Kidney epithelial cell (primary cell): Measurements from ENCODE around the gene SAMD1. TPM values are rescaled to one million over a fixed set of nuclear protein-coding genes. Genes with fewer than 3 reads are reported as not detected.

Source experiments
- DNase-seq: peaks from one replicate; pipeline ENCODE4 v3.0.0-alpha.2; 2010; ENCODE audit warnings: low read depth
- H3K27me3 ChIP-seq: 2 replicates; pipeline ENCODE4 v1.6.0; 2011; ENCODE audit warnings: low read length; ENCODE audit not compliant: control insufficient read depth, insufficient read depth
- H3K36me3 ChIP-seq: 2 replicates; pipeline ENCODE4 v1.5.1; 2011; ENCODE audit warnings: low read length; ENCODE audit not compliant: control insufficient read depth, insufficient read depth
- H3K4me3 ChIP-seq: 2 replicates; pipeline ENCODE4 v1.5.1; 2011; ENCODE audit warnings: low read depth, mild to moderate bottlenecking, control low read depth, low read length
- total RNA-seq: library from RNA; depleted of rRNA; stranded (reverse); fragments of >200 nt; gene quantifications from 2 replicates; pipeline ENCODE4 v1.2.3, GENCODE V29; 2015
- TF ChIP-seq, protein P1 (sequence below): IDR thresholded peaks from 2 replicates; pipeline ENCODE4 v1.5.1; 2011; ENCODE audit warnings: mild to moderate bottlenecking, moderate library complexity, low read length, control low read depth, inconsistent platforms; ENCODE audit not compliant: insufficient read depth, poor library complexity, severe bottlenecking

Gene SAMD1
- total RNA-seq, 1 donor from 2014 or later = 21.8 TPM

DNA sequence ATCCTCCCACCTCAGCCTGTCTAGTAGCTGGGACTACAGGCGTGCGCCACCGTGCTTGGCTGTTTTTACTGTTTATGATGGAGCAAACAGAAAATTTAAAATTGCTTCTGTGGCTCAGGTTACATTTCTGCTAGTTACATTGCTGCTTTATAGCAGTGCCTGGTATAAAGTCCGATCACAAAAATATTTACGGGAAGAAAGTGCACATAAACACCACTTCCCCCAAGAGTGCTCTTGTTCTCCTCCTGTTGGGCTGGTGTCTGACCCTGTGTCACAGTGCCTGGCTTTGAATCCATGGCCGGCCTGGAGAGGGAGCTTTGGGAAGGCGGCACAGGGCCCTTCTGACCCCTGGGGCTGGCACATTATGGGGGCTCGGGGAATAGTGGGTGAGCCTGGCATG is 15.1 kb upstream of the SAMD1 start:
- H3K27me3 ChIP-seq = no peaks in the 10 kb centered on the region
- DNase-seq = no peak
- peaks cover 2% of the 10 kb centered on the region for H3K36me3 ChIP-seq
- TF ChIP-seq, protein P1, sequence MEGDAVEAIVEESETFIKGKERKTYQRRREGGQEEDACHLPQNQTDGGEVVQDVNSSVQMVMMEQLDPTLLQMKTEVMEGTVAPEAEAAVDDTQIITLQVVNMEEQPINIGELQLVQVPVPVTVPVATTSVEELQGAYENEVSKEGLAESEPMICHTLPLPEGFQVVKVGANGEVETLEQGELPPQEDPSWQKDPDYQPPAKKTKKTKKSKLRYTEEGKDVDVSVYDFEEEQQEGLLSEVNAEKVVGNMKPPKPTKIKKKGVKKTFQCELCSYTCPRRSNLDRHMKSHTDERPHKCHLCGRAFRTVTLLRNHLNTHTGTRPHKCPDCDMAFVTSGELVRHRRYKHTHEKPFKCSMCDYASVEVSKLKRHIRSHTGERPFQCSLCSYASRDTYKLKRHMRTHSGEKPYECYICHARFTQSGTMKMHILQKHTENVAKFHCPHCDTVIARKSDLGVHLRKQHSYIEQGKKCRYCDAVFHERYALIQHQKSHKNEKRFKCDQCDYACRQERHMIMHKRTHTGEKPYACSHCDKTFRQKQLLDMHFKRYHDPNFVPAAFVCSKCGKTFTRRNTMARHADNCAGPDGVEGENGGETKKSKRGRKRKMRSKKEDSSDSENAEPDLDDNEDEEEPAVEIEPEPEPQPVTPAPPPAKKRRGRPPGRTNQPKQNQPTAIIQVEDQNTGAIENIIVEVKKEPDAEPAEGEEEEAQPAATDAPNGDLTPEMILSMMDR = no peak
- no peak overlapping the region for H3K4me3 ChIP-seq

DNA sequence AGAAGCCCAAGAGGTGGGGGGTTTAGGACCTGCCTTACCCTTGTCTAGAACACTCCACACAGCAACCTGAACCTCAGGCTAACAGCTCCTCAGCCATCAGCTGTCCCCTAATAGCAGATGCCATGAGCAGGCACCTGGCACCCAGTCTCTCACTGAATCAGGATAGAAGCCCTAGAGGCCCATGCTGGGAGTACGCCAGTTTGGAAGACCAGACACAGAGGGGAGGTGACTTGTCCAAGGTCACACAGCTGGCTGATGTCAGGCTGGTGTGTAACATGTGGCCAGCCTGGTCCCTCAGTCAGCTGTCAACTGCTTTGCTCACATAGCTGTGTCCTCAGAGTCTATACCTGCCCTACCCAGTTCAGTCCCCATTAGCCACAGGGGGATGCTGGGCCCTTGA is 12.8 kb upstream of the SAMD1 start:
- DNase-seq = no peak
- TF ChIP-seq, protein P1 = no peak
- Histone ChIP-seq H3K27me3 (no peaks in the 10 kb centered on the region), H3K4me3 (no peak overlapping the region), H3K36me3 (peaks cover 2% of the 10 kb centered on the region)

DNA sequence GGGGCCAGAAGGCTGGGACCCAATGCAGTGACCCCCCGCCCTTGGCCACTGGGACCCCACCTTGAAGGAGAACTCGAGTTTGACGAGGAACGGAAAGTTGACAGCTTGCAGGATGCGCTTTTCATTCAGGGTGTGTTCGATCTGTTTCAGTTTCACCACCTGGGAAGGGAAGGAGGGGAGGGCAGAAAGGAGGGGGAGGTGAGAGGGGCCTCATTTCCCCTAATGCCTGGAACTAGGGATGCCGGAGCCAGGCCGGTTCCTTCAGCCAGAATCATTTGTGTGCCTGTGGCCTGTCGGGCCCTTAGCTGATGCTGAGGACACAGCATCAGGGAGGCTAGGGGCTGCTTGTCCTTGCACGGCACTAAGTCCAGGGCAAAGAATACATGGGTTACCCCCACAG is 12.2 kb upstream of the SAMD1 start:
- no peak for DNase-seq
- peaks cover 2% of the 10 kb centered on the region for H3K36me3 ChIP-seq
- TF ChIP-seq, protein P1 = no peak
- no peak overlapping the region for H3K4me3 ChIP-seq
- no peaks in the 10 kb centered on the region for H3K27me3 ChIP-seq

DNA sequence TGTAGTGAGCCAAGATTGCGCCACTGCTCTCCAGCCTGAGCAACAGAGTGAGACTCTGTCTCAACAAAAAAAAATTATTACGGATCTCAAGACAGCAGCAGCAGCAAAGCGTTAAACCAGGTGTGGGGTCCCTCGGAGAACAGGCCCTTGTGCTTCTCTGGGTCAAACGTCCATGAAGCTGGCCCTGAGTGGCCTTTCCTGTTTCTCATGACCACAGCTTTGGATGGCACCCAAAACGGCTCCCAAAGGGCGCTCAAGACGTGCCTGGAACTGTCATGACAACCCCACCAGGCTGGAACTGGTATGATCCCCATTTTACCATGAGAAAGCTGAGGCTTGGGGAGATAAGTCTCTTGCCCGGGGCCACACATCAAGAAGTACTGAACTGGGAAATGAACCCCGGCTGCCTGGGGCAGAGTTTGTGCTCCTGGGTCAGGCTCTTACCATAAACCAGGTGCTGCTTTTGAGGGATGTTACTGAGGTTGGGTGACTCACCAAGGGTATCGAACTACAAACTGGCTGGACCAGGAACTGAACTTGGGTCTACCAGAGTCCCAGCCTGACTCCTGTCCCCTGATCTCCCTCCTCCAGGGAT is 11.6 kb upstream of the SAMD1 start:
- Histone ChIP-seq H3K4me3 (no peak overlapping the region), H3K36me3 (peaks cover 2% of the 10 kb centered on the region), H3K27me3 (no peaks in the 10 kb centered on the region)
- TF ChIP-seq, protein P1 = no peak
- no peak for DNase-seq

DNA sequence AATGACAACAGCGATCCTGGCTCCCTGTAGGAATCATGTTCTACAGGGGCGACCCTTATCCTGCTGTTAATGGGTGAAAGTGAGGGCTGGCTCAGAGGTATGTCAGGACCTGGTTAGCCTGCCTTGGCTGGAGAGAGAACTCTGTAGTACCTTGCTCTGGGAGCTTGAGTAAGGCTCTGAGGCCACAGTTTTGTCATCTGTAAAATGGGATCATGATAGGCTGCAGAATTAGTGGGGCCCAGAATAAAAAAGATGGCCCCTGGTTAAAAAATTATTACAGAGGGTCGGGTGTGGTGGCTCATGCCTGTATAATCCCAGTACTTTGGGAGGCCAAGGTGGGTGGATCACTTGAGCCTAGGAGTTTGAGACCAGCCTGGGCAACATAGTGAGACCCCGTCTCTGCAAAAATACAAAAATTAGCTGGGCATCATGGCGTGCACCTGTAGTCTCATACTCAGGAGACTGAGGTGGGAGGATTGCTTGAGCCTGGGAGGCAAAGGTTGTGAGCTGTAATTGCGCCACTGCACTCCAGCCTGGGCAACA is 10.5 kb upstream of the SAMD1 start:
- Histone ChIP-seq H3K27me3 (no peaks in the 10 kb centered on the region), H3K36me3 (peaks cover 2% of the 10 kb centered on the region), H3K4me3 (no peak overlapping the region)
- DNase-seq = no peak
- TF ChIP-seq, protein P1 = no peak

DNA sequence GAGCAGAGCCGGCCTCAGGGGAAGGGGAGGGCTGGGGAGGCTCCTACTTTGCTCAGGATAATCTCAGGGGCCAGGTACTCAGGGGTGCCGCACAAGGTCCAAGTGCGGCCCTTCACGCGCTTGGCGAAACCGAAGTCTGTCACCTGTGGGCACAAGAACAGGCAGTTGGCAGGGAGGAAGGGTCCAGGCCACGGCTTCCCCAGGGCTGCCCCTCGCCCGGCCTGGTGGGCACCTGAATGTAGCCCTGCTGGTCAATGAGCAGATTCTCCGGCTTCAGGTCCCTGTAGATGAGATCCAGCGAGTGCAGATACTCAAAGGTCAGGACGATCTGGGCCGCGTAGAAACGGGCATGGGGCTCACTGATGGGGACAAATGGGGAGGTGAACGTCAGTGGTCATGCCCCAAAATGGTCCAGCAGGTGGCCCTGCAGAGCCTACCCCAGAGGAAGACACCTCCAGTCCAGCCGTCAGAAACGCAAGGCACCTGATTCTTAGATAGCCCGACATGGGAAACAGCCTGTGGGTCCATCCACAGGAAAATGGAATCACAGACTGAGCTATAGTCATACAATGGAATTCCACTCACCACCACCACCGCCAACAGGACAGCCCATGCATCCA is 7.1 kb upstream of the SAMD1 start:
- H3K27me3 ChIP-seq = no peaks in the 10 kb centered on the region
- TF ChIP-seq, protein P1 = peak; percentile 6
- H3K36me3 ChIP-seq = peaks cover 2% of the 10 kb centered on the region
- DNase-seq = no peak
- H3K4me3 ChIP-seq = no peak overlapping the region
